ENCODE data around the gene SLC35B1. TPM values are rescaled to one million over a fixed set of nuclear protein-coding genes. Genes with fewer than 3 reads are reported as not detected.
A peak's percentile ranks its signal among the peaks of the same experiment; 100 is the strongest.

SLC35B1 gene
- total and polyA plus RNA-seq, 8 donors, result 16.5 to 62.5 (median 29.1) TPM

- TF ChIP-seq CTCF (IDR thresholded peaks at IDR 0.05), result no peak
- Histone ChIP-seq H3K9me3 (no peaks in the 10 kb centered on the region), H3K27me3 (no peaks in the 10 kb centered on the region), H3K27ac (no peak overlapping the region), H3K4me1 (no peaks in the 10 kb centered on the region), H3K4me3 (no peak overlapping the region), H3K36me3 (peaks cover 0 to 13% (median 7%) of the 10 kb centered on the region in 3 donors)
- WGBS, 2 donors, result 75 to 82% methylated on average over 8 of the region's 8 CpGs
- intact Hi-C loops (cut with DNase I), result loop anchor here in 1 of 3 donors (10.0 kb wide), 1 partner anchor 281 kb away; the partner anchor contains the start of gene PHB1
- FAIRE-seq, result no peak
- peak in 3 of 4 donors; percentile 5 to 62 (median 38) for ATAC-seq
- no peak for DNase-seq
Measured at GRCh38 chr17:49696233-49696761, 11.5 kb downstream of the SLC35B1 start.

- 38 to 55% methylated on average over 5 of the region's 5 CpGs for WGBS, 2 donors
Measured at GRCh38 chr17:49695698-49696232, 12.0 kb downstream of the SLC35B1 start.

DNA sequence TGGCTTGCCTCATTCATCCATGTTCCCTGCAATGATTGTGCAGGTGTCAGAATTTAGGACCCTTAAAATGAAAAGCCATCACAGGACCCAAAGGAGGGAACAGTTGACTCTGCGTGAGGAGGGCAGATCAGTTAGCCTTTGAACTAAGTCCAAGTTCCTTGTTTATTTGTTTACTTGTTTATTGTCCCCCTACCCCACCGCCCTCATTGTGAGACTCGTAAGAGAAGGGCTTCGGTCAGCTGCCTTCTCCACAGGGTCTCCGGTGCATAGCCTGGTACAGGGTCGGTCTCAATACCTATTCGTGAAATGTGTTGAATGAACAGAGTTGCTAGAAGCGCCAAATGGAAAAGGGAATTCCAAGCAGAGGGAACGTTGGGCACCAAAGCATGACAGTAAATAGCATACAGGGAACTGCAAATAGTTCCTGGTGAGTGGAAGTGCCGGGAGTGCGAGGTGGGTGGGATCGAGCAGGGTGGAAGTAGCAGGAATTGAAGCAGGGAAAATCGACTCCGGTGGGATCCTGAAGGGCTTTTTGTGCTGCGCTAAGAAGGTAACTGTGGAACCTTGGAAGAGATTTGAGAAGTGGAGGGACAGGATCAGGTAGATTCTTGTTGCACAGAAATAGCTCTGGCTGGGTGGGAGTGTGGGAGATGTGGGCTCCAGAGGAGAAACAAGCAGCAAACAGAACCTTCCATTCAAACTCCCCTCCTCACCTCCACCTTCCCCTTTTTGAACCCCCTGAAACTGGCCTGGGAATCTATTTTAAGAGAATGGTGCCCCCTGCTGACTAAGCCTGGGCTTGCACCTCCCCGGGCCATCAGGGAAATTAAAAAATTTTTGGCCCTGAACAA lies 12.7 kb downstream of the SLC35B1 start:
- FAIRE-seq (no peak), ATAC-seq (peak; percentile 59 to 87 (median 80)), DNase-seq (peak in 4 of 6 donors; percentile 32 to 83 (median 56))
- H3K4me1 ChIP-seq, result no peaks in the 10 kb centered on the region
- no peaks in the 10 kb centered on the region for H3K9me3 ChIP-seq
- no peak overlapping the region for H3K27ac ChIP-seq
- H3K27me3 ChIP-seq, result no peaks in the 10 kb centered on the region
- peaks cover 0 to 3% (median 0%) of the 10 kb centered on the region in 3 donors for H3K36me3 ChIP-seq
- intact Hi-C loops (cut with DNase I), result loop anchor here (5.0 to 10.0 kb wide), 2 partner anchors 123 to 280 kb away; partner anchors contain the start of gene PHB1 (in 1 of the 3)
- WGBS, 2 donors, result 14 to 15% methylated on average over 16 of the region's 16 CpGs
- peak; percentile 71 to 89 (median 85) for TF ChIP-seq CTCF (IDR thresholded peaks at IDR 0.05)
- H3K4me3 ChIP-seq, result no peak overlapping the region

More at GRCh38 chr17:49695698-49696232, 12.0 kb downstream of the SLC35B1 start:
- FAIRE-seq, result no peak
- TF ChIP-seq CTCF (IDR thresholded peaks at IDR 0.05), result no peak
- no peak overlapping the region for H3K27ac ChIP-seq
- no peaks in the 10 kb centered on the region for H3K9me3 ChIP-seq
- no peaks in the 10 kb centered on the region for H3K27me3 ChIP-seq
- intact Hi-C loops (cut with DNase I), result loop anchor here in 1 of 3 donors (10.0 kb wide), 1 partner anchor 281 kb away; the partner anchor contains the start of gene PHB1
- DNase-seq, result no peak
- no peak for ATAC-seq
- H3K4me3 ChIP-seq, result no peak overlapping the region
- H3K4me1 ChIP-seq, result no peaks in the 10 kb centered on the region
- H3K36me3 ChIP-seq, result peaks cover 0 to 9% (median 2%) of the 10 kb centered on the region in 3 donors

GRCh38 chr17:49692751-49693150 lies 15.0 kb downstream of the SLC35B1 start:
- intact Hi-C loops (cut with DNase I), result loop anchor here (5.0 to 10.0 kb wide), 2 partner anchors 120 to 278 kb away; partner anchors contain the start of gene PHB1 (in 1 of the 3)
- no peak for TF ChIP-seq CTCF (IDR thresholded peaks at IDR 0.05)
- no peak overlapping the region for H3K27ac ChIP-seq
- H3K4me1 ChIP-seq, result no peaks in the 10 kb centered on the region
- H3K36me3 ChIP-seq, result no peaks in the 10 kb centered on the region
- no peak for ATAC-seq
- DNase-seq, result no peak
- no peaks in the 10 kb centered on the region for H3K27me3 ChIP-seq
- FAIRE-seq, result no peak
- WGBS, 2 donors, result 71 to 79% methylated on average over 4 of the region's 4 CpGs
- H3K4me3 ChIP-seq, result no peak overlapping the region
- no peaks in the 10 kb centered on the region for H3K9me3 ChIP-seq

All from pancreas (tissue), 10 donors.